Measurements from ENCODE around the gene NUDT16L1. TPM values are rescaled to one million over a fixed set of nuclear protein-coding genes. Genes with fewer than 3 reads are reported as not detected.

The NUDT16L1 gene
- total RNA-seq, 1 experiment from 2014 or later = 49.9 TPM

GRCh38 chr16:4682616-4683254, 10.6 kb upstream of the NUDT16L1 start:
- DNase-seq = peak; percentile 54
- Histone ChIP-seq H3K27me3 (ENCODE audit: low read length) (no peaks in the 10 kb centered on the region), H3K4me2 (ENCODE audit: low read length) (no peak overlapping the region), H3K4me3 (ENCODE audit: low read length) (no peak overlapping the region), H3K27ac (ENCODE audit: low read length) (no peak overlapping the region), H3K9me3 (ENCODE audit: low read length) (no peaks in the 10 kb centered on the region), H3K36me3 (ENCODE audit: low read depth, low read length) (no peaks in the 10 kb centered on the region), H3K79me2 (ENCODE audit: low read length) (no peaks in the 10 kb centered on the region), H3K4me1 (ENCODE audit: insufficient read depth, low read length) (peaks cover 20% of the 10 kb centered on the region), H3K9me2 (replicated peaks; ENCODE audit: low read length) (no peaks in the 10 kb centered on the region), H4K20me1 (ENCODE audit: low read length) (no peaks in the 10 kb centered on the region), H2AFZ (ENCODE audit: low read length) (no peak overlapping the region), H3F3A (ENCODE audit: low read length, unreplicated experiment) (no peaks in the 10 kb centered on the region), H3K9ac (ENCODE audit: low read length) (no peak overlapping the region)
- BruUV-seq (replicated peaks) = no TSS peak
- TF ChIP-seq EZH2 (IDR thresholded peaks at IDR 0.05; ENCODE audit: low read length, unreplicated experiment) = no peak
- TF ChIP-seq EZH2phosphoT487 (IDR thresholded peaks at IDR 0.05; ENCODE audit: borderline replicate concordance, low read length) = no peak
- TF ChIP-seq CTCF (conservative IDR thresholded peaks at IDR 0.05; ENCODE audit: low read depth, low read length) = peak; percentile 51
- intact Hi-C loops (cut with micrococcal nuclease) = no loop called here
- POLR2A ChIA-PET (ENCODE audit: unreplicated experiment) = interaction anchor here (0.5 kb wide), 1 partner anchor 93 kb away, joined by 6 read pairs; no protein-coding TSS in a partner anchor
- ATAC-seq = peak; percentile 18
- CTCF ChIA-PET = no interaction called here

DNA sequence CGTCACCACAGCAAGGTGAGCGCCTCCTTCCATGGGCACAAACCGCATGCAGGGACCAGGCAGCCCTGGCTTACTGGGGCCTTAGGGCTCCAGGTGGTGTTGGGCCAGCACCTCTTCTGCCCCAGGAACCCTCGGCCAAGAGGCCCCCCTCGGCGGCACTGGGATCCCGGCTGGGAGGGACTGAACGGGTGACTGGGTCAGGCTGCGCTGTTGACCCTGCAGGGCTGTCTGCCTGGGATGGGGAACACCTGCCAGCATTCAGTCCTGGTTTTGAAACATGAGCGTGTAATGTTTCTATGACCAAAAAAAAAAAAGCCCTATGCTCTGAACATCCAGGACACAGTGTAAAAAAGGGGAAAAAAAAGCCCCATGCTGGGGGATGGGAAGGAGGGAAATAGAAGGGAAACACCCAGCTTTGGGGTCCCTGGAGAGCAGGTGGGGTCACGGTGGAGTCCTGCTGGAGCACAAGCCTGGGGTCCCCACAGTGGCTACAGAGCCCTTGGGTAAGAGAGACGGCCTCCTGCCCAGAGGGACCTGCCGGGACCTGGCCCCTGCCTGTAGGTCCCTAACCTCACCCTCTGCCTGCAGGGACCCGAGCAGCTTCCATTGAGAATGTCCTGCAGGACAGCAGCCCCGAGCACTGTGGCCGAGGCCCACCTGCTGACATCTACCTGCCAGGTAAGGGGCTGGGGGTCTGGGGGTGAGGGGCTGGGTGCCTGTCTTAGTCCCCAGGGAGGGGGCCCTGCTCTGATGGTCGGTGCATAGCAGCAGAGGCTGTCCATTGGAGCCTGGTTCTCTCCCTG, 9.9 kb upstream of the NUDT16L1 start:
- Histone ChIP-seq H4K20me1 (ENCODE audit: low read length) (no peaks in the 10 kb centered on the region), H3F3A (ENCODE audit: low read length, unreplicated experiment) (no peaks in the 10 kb centered on the region), H3K4me2 (ENCODE audit: low read length) (no peak overlapping the region), H3K9me2 (replicated peaks; ENCODE audit: low read length) (no peaks in the 10 kb centered on the region), H2AFZ (ENCODE audit: low read length) (no peak overlapping the region), H3K36me3 (ENCODE audit: low read depth, low read length) (no peaks in the 10 kb centered on the region), H3K4me3 (ENCODE audit: low read length) (no peak overlapping the region), H3K9me3 (ENCODE audit: low read length) (no peaks in the 10 kb centered on the region), H3K4me1 (ENCODE audit: insufficient read depth, low read length) (peaks cover 20% of the 10 kb centered on the region), H3K27me3 (ENCODE audit: low read length) (no peaks in the 10 kb centered on the region), H3K27ac (ENCODE audit: low read length) (no peak overlapping the region), H3K79me2 (ENCODE audit: low read length) (no peaks in the 10 kb centered on the region), H3K9ac (ENCODE audit: low read length) (no peak overlapping the region)
- intact Hi-C loops (cut with micrococcal nuclease) = no loop called here
- BruUV-seq (replicated peaks) = no TSS peak
- ChIA-PET CTCF (no interaction called here), POLR2A (ENCODE audit: unreplicated experiment) (interaction anchor here (0.5 kb wide), 1 partner anchor 94 kb away, joined by 6 read pairs; no protein-coding TSS in a partner anchor)
- TF ChIP-seq CTCF (conservative IDR thresholded peaks at IDR 0.05; ENCODE audit: low read depth, low read length) (no peak), EZH2 (IDR thresholded peaks at IDR 0.05; ENCODE audit: low read length, unreplicated experiment) (no peak), EZH2phosphoT487 (IDR thresholded peaks at IDR 0.05; ENCODE audit: borderline replicate concordance, low read length) (no peak)
- DNase-seq = no peak
- no peak for ATAC-seq

Measured in PC-3 (cell line).